Transverse colon (tissue), 3 donors: Measurements from ENCODE around the gene RFTN1.

Source experiments
- CTCF ChIP-seq, 5 experiments: fragments of 200-600 bp in 3 of 5; fragments of 450-650 bp in 2 of 5; sonication (generic) in 3 of 5; IDR thresholded peaks; 1 replicate in 2 of 5; 2 replicates in 3 of 5; pipeline ENCODE4 v1.5.1; 2016 to 2017; ENCODE audit warnings: antibody characterized with exemption in 5 of 5, inconsistent platforms in 3 of 5, mild to moderate bottlenecking in 2 of 5, moderate library complexity in 1 of 5
- POLR2A ChIP-seq: fragments of 450-650 bp; IDR thresholded peaks from one replicate; pipeline ENCODE4 v1.6.1; 2016; ENCODE audit warnings: antibody characterized with exemption, mild to moderate bottlenecking, moderate library complexity

GRCh38 chr3:16546186-16547010 is 32.9 kb upstream of the RFTN1 start:
- TF ChIP-seq POLR2A, result no peak
- no peak for TF ChIP-seq CTCF (IDR thresholded peaks at IDR 0.05)
